GM23338 (cell line): ENCODE results near the gene CARHSP1. TPM values are rescaled to one million over a fixed set of nuclear protein-coding genes. Genes with fewer than 3 reads are reported as not detected.
"Not testable (repeated sequence)": the region's sequence is repeated elsewhere in the genome, so short reads cannot be mapped to it uniquely, and the experiment has no call there.

Source experiments
- ATAC-seq: fragments of 200-7000 bp; cut with Tn5 transposase; 3 replicates; pipeline ENCODE4 v1.9.1; 2020
- DNase-seq: peaks from one replicate; pipeline ENCODE4 v3.0.0-alpha.2; 2015; ENCODE audit warnings: low spot score
- H2AFZ ChIP-seq: fragments of 200-600 bp; sonication (generic); 2 replicates; pipeline ENCODE4 v1.8.0; 2016; ENCODE audit warnings: antibody characterized with exemption, mild to moderate bottlenecking, moderate library complexity
- H3F3A ChIP-seq: fragments of 200-600 bp; sonication (generic); replicated peaks from 2 replicates; pipeline ENCODE4 v1.8.0; 2017; ENCODE audit warnings: antibody characterized with exemption, mixed run types, low read depth
- H3K27ac ChIP-seq: fragments of 200-600 bp; sonication (generic); 2 replicates; pipeline ENCODE4 v1.6.1; 2016; ENCODE audit warnings: low read depth
- H3K27me3 ChIP-seq: fragments of 200-600 bp; sonication (generic); 2 replicates; pipeline ENCODE4 v1.8.0; 2016; ENCODE audit warnings: mild to moderate bottlenecking, mixed run types, moderate library complexity; ENCODE audit not compliant: insufficient read depth
- H3K36me3 ChIP-seq: fragments of 200-600 bp; sonication (generic); 2 replicates; pipeline ENCODE4 v1.8.0; 2016; ENCODE audit warnings: mild to moderate bottlenecking; ENCODE audit not compliant: insufficient read depth
- H3K4me1 ChIP-seq: fragments of 200-600 bp; sonication (generic); 2 replicates; pipeline ENCODE4 v1.8.0; 2016; ENCODE audit warnings: mild to moderate bottlenecking, moderate library complexity; ENCODE audit not compliant: insufficient read depth
- H3K4me2 ChIP-seq: fragments of 200-600 bp; sonication (generic); 2 replicates; pipeline ENCODE4 v1.7.1; 2017; ENCODE audit warnings: mixed run types
- H3K4me3 ChIP-seq: fragments of 200-600 bp; sonication (generic); 2 replicates; pipeline ENCODE4 v1.6.1; 2016; ENCODE audit warnings: mixed run types
- H3K79me2 ChIP-seq: fragments of 200-600 bp; sonication (generic); replicated peaks from 2 replicates; pipeline ENCODE4 v1.8.0; 2017; ENCODE audit warnings: mild to moderate bottlenecking; ENCODE audit not compliant: insufficient read depth
- H3K9me2 ChIP-seq: fragments of 200-600 bp; sonication (generic); 2 replicates; pipeline ENCODE4 v1.8.0; 2017; ENCODE audit not compliant: insufficient read depth
- H4K20me1 ChIP-seq: fragments of 200-600 bp; sonication (generic); replicated peaks from 2 replicates; pipeline ENCODE4 v1.8.0; 2017; ENCODE audit warnings: mild to moderate bottlenecking; ENCODE audit not compliant: insufficient read depth
- H3K27ac Mint-ChIP-seq: 2 replicates; pipeline ENCODE4 v1.8.0; 2020; ENCODE audit warnings: inconsistent platforms, mild to moderate bottlenecking, moderate library complexity, mixed read lengths
- H3K27me3 Mint-ChIP-seq: 3 replicates; pipeline ENCODE4 v1.8.0; 2022; ENCODE audit warnings: low read depth, mild to moderate bottlenecking, moderate library complexity, mixed read lengths, inconsistent platforms; ENCODE audit not compliant: insufficient read depth, poor library complexity
- H3K36me3 Mint-ChIP-seq: 3 replicates; pipeline ENCODE4 v1.8.0; 2021; ENCODE audit warnings: low read depth, mild to moderate bottlenecking, inconsistent platforms, moderate library complexity, mixed read lengths
- H3K4me1 Mint-ChIP-seq: 3 replicates; pipeline ENCODE4 v1.8.0; 2020; ENCODE audit warnings: mild to moderate bottlenecking, inconsistent platforms, mixed read lengths
- H3K4me3 Mint-ChIP-seq: 3 replicates; pipeline ENCODE4 v1.8.0; 2021; ENCODE audit warnings: moderate library complexity, mild to moderate bottlenecking, inconsistent platforms, mixed read lengths
- H3K9me3 Mint-ChIP-seq: 3 replicates; pipeline ENCODE4 v1.8.0; 2020; ENCODE audit warnings: moderate library complexity, mild to moderate bottlenecking, inconsistent platforms, mixed read lengths
- CREB1 ChIP-seq: fragments of 250-450 bp; sonication (Bioruptor Pico); IDR thresholded peaks from 2 replicates; pipeline ENCODE4 v1.5.0; 2020; ENCODE audit warnings: low read depth, mild to moderate bottlenecking, moderate library complexity
- EZH2 ChIP-seq: fragments of 200-600 bp; sonication (generic); IDR thresholded peaks from one replicate; pipeline ENCODE4 v1.8.0; 2017; ENCODE audit warnings: antibody characterized with exemption, mild to moderate bottlenecking, low read depth; ENCODE audit not compliant: unreplicated experiment
- JUNB ChIP-seq: IDR thresholded peaks from one replicate; pipeline ENCODE4 v1.6.1; 2016; ENCODE audit warnings: antibody characterized with exemption; ENCODE audit not compliant: unreplicated experiment
- NANOG ChIP-seq: IDR thresholded peaks from 2 replicates; pipeline ENCODE4 v1.6.1; 2016; ENCODE audit warnings: antibody characterized with exemption, borderline replicate concordance
- POLR2AphosphoS5 ChIP-seq: IDR thresholded peaks from 2 replicates; pipeline ENCODE4 v1.6.1; 2016; ENCODE audit warnings: antibody characterized with exemption, low read depth
- ZNF114 ChIP-seq: fragments of 250-450 bp; sonication (Bioruptor Pico); IDR thresholded peaks from 2 replicates; pipeline ENCODE4 v1.5.0; 2020; ENCODE audit warnings: mild to moderate bottlenecking, moderate library complexity
- ZNF331 ChIP-seq: fragments of 250-450 bp; sonication (Bioruptor Pico); IDR thresholded peaks from 2 replicates; pipeline ENCODE4 v1.5.0; 2020; ENCODE audit warnings: low read depth, mild to moderate bottlenecking, moderate library complexity
- polyA plus RNA-seq: library from polyadenylated mRNA; unstranded; fragments of >200 nt; fragmentation: Nextera tagmentation; extraction: Ambion mirVana; gene quantifications from 2 replicates; pipeline ENCODE4 v1.2.1, GENCODE V29; 2016
- total RNA-seq: library from RNA; depleted of rRNA; stranded (reverse); fragments of >200 nt; shearing (Covaris generic); gene quantifications from 2 replicates; pipeline ENCODE4 v1.2.3, GENCODE V29; 2014
- TF ChIP-seq, protein P1 (sequence below): IDR thresholded peaks from one replicate; pipeline ENCODE4 v1.6.1; 2018; ENCODE audit warnings: antibody characterized with exemption; ENCODE audit not compliant: unreplicated experiment
- TF ChIP-seq, protein P2 (sequence below): IDR thresholded peaks from 2 replicates; pipeline ENCODE4 v1.6.1; 2016; ENCODE audit warnings: antibody characterized with exemption

CARHSP1 gene
- total and polyA plus RNA-seq, 2 experiments from 2014 or later = 286 to 339 TPM

DNA sequence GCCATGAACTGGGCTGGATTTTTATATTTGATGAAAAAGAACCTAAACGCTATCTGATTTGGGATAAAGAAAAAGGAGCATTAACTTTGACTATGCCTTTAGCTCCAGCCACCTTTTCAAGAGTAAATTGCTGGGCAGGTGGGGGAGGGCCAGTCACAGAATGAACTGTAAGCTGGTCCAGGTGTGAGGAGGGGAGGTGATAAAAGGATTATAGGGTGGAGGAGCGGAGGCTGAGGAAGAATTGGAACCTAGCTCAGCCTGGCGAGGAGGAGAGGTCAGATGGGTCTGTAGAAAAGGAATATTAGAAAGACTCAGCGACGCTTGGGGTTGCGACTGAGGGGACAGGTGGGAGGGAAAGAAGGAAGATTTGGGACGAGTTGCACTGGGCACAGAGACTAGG lies 32.0 kb downstream of the CARHSP1 start:
- ATAC-seq, H3K9me3 Mint-ChIP-seq, H3K4me3 Mint-ChIP-seq, H3K9me2 ChIP-seq, H3K36me3 ChIP-seq, H3K27ac ChIP-seq, H3K4me3 ChIP-seq, H3K36me3 Mint-ChIP-seq, H4K20me1 ChIP-seq, H3K27me3 ChIP-seq, H2AFZ ChIP-seq, H3F3A ChIP-seq, H3K27ac Mint-ChIP-seq, DNase-seq: not testable (repeated sequence)
- Histone ChIP-seq H3K4me2 (peak overlapping the region; percentile 46; the same call in 1 of the 2 replicates), H3K4me1 (peaks cover 36% of the 10 kb centered on the region), H3K79me2 (peaks cover 33% of the 10 kb centered on the region)
- H3K4me1 Mint-ChIP-seq = peaks cover 23% of the 10 kb centered on the region
- peaks cover 10% of the 10 kb centered on the region for H3K27me3 Mint-ChIP-seq

DNA sequence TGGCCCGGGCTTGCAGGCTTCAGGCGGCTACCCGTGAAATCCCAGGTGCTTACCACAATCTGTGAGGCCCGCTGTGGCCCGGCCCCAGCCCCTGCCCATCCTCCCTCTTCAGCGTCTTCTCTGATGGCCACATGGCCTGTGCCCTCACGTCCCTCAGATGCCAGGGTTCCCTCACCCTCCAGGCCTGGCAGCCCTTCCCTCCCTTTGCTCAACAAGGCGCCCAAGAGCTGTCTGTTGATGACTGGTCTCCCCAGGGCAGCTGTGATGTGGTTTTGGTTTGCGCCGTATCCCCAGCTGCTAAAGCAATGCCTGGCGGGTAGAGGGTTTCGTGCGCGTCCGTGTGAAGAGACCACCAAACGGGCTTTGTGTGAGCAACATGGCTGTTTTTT lies 36.1 kb downstream of the CARHSP1 start:
- DNase-seq (no peak), ATAC-seq (peak; percentile 22)
- Histone ChIP-seq H3K27ac (peak overlapping the region; percentile 97), H2AFZ (no peak overlapping the region), H3K4me2 (peak overlapping the region; percentile 67), H4K20me1 (no peaks in the 10 kb centered on the region), H3K27me3 (no peaks in the 10 kb centered on the region), H3K9me2 (no peaks in the 10 kb centered on the region), H3K36me3 (no peaks in the 10 kb centered on the region; the same call in 1 of the 2 replicates), H3K79me2 (peaks cover 19% of the 10 kb centered on the region), H3K4me1 (peaks cover 63% of the 10 kb centered on the region), H3F3A (peaks cover 29% of the 10 kb centered on the region), H3K4me3 (no peak overlapping the region)
- Mint-ChIP-seq H3K36me3 (peaks cover 37% of the 10 kb centered on the region), H3K4me1 (peaks cover 60% of the 10 kb centered on the region), H3K27me3 (peaks cover 20% of the 10 kb centered on the region), H3K27ac (peak overlapping the region; percentile 99), H3K9me3 (no peaks in the 10 kb centered on the region; the same call in 2 of the 3 replicates), H3K4me3 (peak overlapping the region; percentile 39)
- TF ChIP-seq JUNB (no peak), ZNF114 (no peak), ZNF331 (no peak)

DNA sequence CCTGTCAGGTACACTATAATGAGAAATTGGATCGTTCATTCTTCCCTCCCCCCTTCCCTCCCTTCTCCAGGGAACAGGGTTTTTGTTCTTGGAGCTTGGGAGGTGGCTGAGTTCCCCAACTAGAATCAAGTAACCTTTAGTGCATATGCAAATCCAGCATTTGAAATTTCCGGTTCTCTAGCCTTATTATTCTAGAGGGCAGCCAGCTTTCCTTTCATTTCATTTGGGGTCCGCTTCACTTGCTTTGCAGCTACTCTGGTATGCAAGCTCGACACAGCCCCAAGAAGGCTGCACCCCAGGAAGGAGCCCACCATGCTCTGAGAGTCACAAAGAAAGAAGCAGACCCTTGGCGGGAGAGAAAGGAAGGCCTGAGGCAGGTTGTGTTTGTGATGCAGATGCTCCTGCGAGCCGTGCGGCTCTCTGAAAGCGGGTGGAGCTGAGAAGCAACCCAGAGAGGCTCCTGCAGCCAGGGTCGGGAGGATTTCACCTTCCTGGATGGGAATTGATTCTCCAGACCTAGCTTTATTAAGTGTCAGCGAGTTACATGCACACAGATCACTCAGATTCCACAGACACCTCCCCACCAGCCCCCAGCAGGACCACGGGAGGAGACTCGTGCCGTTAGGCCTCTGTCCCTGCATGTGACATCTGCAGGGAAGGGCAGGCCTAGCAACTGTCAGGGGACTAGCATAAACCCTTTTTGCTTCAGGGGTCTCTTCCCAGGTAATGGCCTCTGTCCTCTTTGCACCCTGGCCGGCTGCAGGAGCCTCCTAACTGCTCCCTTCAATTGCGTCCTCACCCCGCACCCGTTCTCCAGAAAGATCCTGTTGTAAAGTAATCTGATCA lies 36.7 kb downstream of the CARHSP1 start:
- no peak overlapping the region for H2AFZ ChIP-seq
- H3F3A ChIP-seq = peaks cover 29% of the 10 kb centered on the region
- no peak for TF ChIP-seq ZNF331
- peak; percentile 76 for TF ChIP-seq POLR2AphosphoS5
- TF ChIP-seq EZH2 = no peak
- TF ChIP-seq ZNF114 = no peak
- no peak for TF ChIP-seq JUNB
- TF ChIP-seq NANOG = peak; percentile 70; the same call in 1 of the 2 replicates
- TF ChIP-seq CREB1 (CRISPR knock-in tag) = no peak
- TF ChIP-seq, protein P1, sequence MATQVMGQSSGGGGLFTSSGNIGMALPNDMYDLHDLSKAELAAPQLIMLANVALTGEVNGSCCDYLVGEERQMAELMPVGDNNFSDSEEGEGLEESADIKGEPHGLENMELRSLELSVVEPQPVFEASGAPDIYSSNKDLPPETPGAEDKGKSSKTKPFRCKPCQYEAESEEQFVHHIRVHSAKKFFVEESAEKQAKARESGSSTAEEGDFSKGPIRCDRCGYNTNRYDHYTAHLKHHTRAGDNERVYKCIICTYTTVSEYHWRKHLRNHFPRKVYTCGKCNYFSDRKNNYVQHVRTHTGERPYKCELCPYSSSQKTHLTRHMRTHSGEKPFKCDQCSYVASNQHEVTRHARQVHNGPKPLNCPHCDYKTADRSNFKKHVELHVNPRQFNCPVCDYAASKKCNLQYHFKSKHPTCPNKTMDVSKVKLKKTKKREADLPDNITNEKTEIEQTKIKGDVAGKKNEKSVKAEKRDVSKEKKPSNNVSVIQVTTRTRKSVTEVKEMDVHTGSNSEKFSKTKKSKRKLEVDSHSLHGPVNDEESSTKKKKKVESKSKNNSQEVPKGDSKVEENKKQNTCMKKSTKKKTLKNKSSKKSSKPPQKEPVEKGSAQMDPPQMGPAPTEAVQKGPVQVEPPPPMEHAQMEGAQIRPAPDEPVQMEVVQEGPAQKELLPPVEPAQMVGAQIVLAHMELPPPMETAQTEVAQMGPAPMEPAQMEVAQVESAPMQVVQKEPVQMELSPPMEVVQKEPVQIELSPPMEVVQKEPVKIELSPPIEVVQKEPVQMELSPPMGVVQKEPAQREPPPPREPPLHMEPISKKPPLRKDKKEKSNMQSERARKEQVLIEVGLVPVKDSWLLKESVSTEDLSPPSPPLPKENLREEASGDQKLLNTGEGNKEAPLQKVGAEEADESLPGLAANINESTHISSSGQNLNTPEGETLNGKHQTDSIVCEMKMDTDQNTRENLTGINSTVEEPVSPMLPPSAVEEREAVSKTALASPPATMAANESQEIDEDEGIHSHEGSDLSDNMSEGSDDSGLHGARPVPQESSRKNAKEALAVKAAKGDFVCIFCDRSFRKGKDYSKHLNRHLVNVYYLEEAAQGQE = no peak
- TF ChIP-seq, protein P2, sequence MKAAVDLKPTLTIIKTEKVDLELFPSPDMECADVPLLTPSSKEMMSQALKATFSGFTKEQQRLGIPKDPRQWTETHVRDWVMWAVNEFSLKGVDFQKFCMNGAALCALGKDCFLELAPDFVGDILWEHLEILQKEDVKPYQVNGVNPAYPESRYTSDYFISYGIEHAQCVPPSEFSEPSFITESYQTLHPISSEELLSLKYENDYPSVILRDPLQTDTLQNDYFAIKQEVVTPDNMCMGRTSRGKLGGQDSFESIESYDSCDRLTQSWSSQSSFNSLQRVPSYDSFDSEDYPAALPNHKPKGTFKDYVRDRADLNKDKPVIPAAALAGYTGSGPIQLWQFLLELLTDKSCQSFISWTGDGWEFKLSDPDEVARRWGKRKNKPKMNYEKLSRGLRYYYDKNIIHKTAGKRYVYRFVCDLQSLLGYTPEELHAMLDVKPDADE = peak; percentile 81
- H3K27ac Mint-ChIP-seq = peak overlapping the region; percentile 99
- H4K20me1 ChIP-seq = no peaks in the 10 kb centered on the region
- H3K36me3 Mint-ChIP-seq = peaks cover 37% of the 10 kb centered on the region
- peak overlapping the region; percentile 27; the same call in 1 of the 2 replicates for H3K4me3 ChIP-seq
- peaks cover 60% of the 10 kb centered on the region for H3K4me1 Mint-ChIP-seq
- peak overlapping the region; percentile 67 for H3K4me2 ChIP-seq
- no peaks in the 10 kb centered on the region for H3K27me3 ChIP-seq
- peaks cover 20% of the 10 kb centered on the region for H3K27me3 Mint-ChIP-seq
- peak overlapping the region; percentile 56 for H3K4me3 Mint-ChIP-seq
- DNase-seq (peak; percentile 97), ATAC-seq (peak; percentile 96)
- no peaks in the 10 kb centered on the region; the same call in 1 of the 2 replicates for H3K36me3 ChIP-seq
- H3K27ac ChIP-seq = peak overlapping the region; percentile 97
- no peaks in the 10 kb centered on the region; the same call in 2 of the 3 replicates for H3K9me3 Mint-ChIP-seq
- no peaks in the 10 kb centered on the region for H3K9me2 ChIP-seq
- H3K79me2 ChIP-seq = peaks cover 13% of the 10 kb centered on the region
- peaks cover 57% of the 10 kb centered on the region for H3K4me1 ChIP-seq
